ENCODE measurements around the gene NCOA3.
"Not testable (repeated sequence)": the region's sequence is repeated elsewhere in the genome, so short reads cannot be mapped to it uniquely, and the experiment has no call there.

Gene NCOA3

DNA sequence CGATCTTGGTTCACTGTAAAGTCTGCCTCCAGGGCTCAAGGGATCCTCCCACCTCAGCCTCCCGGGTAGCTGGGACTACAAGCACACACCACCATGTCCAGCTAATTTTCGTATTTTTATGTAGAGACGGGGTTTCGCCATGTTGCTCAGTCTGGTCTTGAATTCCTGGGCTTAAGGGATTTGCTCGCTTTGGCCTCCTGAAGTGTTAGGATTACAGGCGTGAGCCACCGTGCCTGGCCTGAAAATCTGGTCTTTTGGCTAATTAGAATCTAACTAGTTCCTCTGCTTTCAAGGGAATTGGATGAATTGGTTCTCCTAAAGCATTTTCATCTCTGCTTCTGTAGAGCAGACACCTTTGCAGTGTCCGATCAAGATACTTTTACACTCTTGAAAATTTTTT is 51.3 kb downstream of the NCOA3 start:
- no peak overlapping the region for H3K4me3 ChIP-seq (ENCODE audit: low read length)
- DNase-seq (ENCODE audit: low read depth, low spot score) = no peak

GRCh38 chr20:47553594-47554235 is 52.0 kb downstream of the NCOA3 start:
- H3K4me3 ChIP-seq (ENCODE audit: low read length); DNase-seq (ENCODE audit: low read depth, low spot score): not testable (repeated sequence)

GRCh38 chr20:47554283-47554682 is 52.6 kb downstream of the NCOA3 start:
- not testable (repeated sequence) for DNase-seq (ENCODE audit: low read depth, low spot score); H3K4me3 ChIP-seq (ENCODE audit: low read length)

GRCh38 chr20:47557218-47557617 is 55.5 kb downstream of the NCOA3 start:
- DNase-seq (ENCODE audit: low read depth, low spot score) = no peak
- no peak overlapping the region for H3K4me3 ChIP-seq (ENCODE audit: low read length)

GRCh38 chr20:47557791-47558190 is 56.1 kb downstream of the NCOA3 start:
- DNase-seq (ENCODE audit: low read depth, low spot score) = no peak
- no peak overlapping the region for H3K4me3 ChIP-seq (ENCODE audit: low read length)

DNA sequence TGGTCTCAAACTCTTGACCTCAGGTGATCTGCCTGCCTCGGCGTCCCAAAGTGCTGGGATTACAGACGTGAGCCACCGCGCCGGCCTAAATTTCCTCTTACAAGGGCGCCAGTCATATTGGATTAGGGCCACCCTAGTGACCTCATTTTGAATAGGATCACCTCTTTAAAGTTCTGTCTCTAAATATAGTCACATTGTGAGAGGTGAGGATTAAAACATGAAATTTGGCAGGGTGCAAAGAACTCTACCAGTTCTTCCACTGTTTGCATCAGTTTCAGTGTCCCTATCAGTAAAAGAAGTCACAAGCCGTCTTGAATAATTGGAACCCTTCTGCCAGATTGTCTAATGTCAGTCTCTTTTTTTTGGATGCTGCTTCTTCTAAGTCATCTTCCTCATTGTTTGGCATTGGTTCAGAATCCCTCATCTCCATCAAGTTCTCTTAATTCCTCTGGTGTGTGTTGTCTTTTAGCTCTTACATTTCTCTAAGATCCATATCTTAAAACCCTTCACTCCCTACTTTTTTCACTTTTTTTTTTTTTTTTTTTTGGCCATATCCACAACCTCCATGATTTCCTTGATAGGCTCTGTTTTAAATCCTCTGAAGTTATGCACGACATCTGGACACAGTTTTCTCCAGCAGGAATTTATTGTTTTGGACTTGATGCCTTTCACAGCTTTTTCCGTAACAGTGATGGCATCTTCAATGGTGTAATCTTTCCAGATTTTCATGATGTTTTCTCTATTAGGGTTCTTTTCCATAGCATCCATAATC is 56.8 kb downstream of the NCOA3 start:
- DNase-seq (ENCODE audit: low read depth, low spot score) = no peak
- no peak overlapping the region for H3K4me3 ChIP-seq (ENCODE audit: low read length)

GRCh38 chr20:47559141-47559540 is 57.5 kb downstream of the NCOA3 start:
- no peak overlapping the region for H3K4me3 ChIP-seq (ENCODE audit: low read length)
- no peak for DNase-seq (ENCODE audit: low read depth, low spot score)

GRCh38 chr20:47561180-47561579 is 59.5 kb downstream of the NCOA3 start:
- no peak for DNase-seq (ENCODE audit: low read depth, low spot score)
- H3K4me3 ChIP-seq (ENCODE audit: low read length) = no peak overlapping the region

GRCh38 chr20:47561603-47562583 is 60.2 kb downstream of the NCOA3 start:
- DNase-seq (ENCODE audit: low read depth, low spot score) = no peak
- H3K4me3 ChIP-seq (ENCODE audit: low read length) = no peak overlapping the region

- no peak for DNase-seq (ENCODE audit: low read depth, low spot score)
- H3K4me3 ChIP-seq (ENCODE audit: low read length) = no peak overlapping the region
These were observed 64.6 kb downstream of the NCOA3 start for GRCh38 chr20:47566269-47566668.

- DNase-seq (ENCODE audit: low read depth, low spot score) = no peak
- no peak overlapping the region for H3K4me3 ChIP-seq (ENCODE audit: low read length)
These were observed 66.3 kb downstream of the NCOA3 start for GRCh38 chr20:47568019-47568418.

DNA sequence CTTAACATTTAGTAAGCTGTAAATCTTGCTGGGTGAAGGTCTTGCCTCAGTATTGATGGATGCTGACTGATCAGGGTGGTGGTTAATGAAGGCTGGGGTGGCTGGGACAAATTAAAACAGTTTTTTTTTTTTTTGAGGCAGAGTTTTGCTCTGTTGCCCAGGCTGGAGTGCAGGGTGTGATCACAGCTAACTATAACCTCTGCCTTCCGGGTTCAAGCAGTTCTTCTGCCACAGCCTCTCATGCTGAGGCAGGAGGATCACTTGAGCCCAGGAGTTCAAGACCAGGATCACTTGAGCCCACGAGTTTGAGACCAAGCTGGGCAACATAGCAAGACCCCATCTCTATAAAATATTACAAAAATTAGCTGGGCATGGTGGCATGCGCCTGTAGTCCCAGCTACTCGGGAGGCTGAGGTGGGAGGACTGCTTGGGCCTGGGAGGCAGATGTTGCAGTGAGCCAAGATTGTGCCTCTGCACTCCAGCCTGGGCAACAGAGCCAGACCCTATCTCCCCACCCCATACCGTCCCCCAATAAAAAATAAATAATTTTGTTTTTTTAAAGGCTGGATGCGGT is 67.2 kb downstream of the NCOA3 start:
- DNase-seq (ENCODE audit: low read depth, low spot score) = no peak

GRCh38 chr20:47571426-47571825 is 69.7 kb downstream of the NCOA3 start:
- no peak for DNase-seq (ENCODE audit: low read depth, low spot score)
- H3K4me3 ChIP-seq (ENCODE audit: low read length) = no peak overlapping the region

More for the DNA sequence above, 67.2 kb downstream of the NCOA3 start:
- no peak overlapping the region for H3K4me3 ChIP-seq (ENCODE audit: low read length)

DNA sequence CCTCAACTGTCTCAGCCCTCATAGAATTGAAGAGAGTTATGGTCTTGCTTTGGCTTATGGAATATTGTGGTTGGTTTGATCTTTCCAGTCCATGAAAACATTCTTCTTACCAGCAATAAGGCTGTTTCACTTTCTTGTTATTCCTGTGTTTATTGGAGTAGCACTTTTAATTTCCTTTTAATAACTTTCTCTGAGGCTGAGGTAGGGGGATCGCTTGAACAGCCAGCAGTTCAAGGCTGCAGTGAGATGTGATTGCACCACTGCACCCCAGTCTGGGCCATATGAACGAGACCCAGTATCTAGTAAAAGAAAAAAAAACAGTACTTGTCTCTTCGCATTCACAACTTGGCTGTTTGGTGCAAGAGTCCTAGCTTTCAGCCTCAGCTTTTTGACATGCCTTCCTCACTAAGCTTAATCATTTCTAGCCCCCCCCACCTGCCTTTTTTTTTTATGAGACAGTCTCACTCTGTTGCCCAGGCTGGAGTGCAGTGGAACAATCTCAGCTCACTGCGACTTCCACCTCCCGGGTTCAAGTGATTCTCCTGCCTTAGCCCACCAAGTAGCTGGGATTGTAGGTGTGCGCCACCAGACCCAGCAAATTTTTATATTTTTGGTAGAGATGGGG is 70.5 kb downstream of the NCOA3 start:
- no peak overlapping the region for H3K4me3 ChIP-seq (ENCODE audit: low read length)

DNA sequence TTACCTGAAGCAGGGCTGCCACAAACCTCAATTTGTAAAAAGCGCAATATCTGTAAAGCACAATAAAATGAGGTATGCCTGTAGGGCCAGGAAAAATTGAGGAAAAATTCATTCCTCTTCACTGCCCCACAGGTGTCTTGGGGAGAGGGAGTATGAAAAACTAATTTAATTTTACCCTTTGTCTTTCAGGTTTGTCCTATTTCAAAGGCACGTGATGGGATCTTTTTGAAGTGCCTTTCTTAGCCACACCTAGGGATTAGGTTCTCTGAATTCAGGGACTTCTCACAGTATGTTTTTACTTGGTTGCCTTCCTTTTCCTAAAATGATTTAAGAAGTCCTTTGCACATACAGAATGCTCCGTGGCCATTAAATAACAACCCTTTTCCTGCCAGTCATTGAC is 71.9 kb downstream of the NCOA3 start:
- DNase-seq (ENCODE audit: low read depth, low spot score) = no peak
- H3K4me3 ChIP-seq (ENCODE audit: low read length) = no peak overlapping the region

More for the DNA sequence above, 70.5 kb downstream of the NCOA3 start:
- DNase-seq (ENCODE audit: low read depth, low spot score) = no peak

GRCh38 chr20:47574616-47575364 is 73.1 kb downstream of the NCOA3 start:
- no peak overlapping the region for H3K4me3 ChIP-seq (ENCODE audit: low read length)
- DNase-seq (ENCODE audit: low read depth, low spot score) = no peak

- DNase-seq (ENCODE audit: low read depth, low spot score) = no peak
- H3K4me3 ChIP-seq (ENCODE audit: low read length) = no peak overlapping the region
These were observed 74.9 kb downstream of the NCOA3 start for GRCh38 chr20:47576516-47577033.

DNA sequence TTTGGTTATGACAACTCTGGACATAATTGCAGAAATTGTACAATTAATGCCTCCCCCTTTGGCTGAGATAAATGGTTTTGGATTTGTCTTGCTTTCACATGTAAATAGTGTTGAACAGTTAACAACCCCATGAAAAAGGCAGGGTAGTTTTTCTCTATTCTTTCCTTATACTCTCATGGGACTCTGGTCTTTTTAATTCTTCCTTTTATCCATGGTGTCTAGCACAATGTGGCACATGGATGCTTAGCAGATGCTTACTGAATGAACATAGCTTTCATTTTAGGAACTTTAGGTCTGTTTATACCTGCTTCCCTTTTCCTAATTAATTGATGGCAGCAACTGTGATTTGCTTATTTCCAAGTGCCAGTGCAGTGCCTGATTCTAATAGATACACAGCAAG is 75.6 kb downstream of the NCOA3 start:
- DNase-seq (ENCODE audit: low read depth, low spot score) = no peak
- no peak overlapping the region for H3K4me3 ChIP-seq (ENCODE audit: low read length)

Measured in Jurkat, Clone E6-1 (cell line).